WI38 (cell line): ENCODE results near the gene SSNA1.

Source experiments
- H3K4me3 ChIP-seq: 2 replicates; pipeline ENCODE4 v1.5.1; 2011; ENCODE audit warnings: low read depth, mild to moderate bottlenecking, control low read depth, low read length
- TF ChIP-seq, protein P1 (sequence below): IDR thresholded peaks from 2 replicates; pipeline ENCODE4 v1.5.1; 2012; ENCODE audit warnings: low read depth, mild to moderate bottlenecking, control low read depth, low read length

SSNA1 gene

DNA sequence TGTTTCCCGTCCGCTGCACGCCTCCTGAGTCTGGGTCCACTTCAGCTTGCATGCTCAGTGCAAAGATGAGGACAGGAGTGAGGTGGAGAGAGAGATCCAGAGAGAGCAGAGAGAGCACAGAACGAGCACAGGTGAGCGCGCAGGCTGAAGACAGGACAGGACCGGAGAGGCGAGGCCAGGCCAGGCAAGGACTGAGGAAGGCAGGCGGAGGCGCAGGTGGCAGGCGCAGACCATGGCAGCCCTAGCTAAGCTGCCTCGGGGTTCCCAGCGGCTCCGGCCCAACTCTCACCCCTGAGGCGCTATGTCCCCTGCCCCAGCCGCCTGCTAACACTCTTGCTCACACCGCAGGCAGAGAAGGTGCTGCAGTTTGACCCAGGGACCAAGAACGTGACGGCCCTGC, 39.8 kb upstream of the SSNA1 start:
- H3K4me3 ChIP-seq, result no peak overlapping the region
- TF ChIP-seq, protein P1, sequence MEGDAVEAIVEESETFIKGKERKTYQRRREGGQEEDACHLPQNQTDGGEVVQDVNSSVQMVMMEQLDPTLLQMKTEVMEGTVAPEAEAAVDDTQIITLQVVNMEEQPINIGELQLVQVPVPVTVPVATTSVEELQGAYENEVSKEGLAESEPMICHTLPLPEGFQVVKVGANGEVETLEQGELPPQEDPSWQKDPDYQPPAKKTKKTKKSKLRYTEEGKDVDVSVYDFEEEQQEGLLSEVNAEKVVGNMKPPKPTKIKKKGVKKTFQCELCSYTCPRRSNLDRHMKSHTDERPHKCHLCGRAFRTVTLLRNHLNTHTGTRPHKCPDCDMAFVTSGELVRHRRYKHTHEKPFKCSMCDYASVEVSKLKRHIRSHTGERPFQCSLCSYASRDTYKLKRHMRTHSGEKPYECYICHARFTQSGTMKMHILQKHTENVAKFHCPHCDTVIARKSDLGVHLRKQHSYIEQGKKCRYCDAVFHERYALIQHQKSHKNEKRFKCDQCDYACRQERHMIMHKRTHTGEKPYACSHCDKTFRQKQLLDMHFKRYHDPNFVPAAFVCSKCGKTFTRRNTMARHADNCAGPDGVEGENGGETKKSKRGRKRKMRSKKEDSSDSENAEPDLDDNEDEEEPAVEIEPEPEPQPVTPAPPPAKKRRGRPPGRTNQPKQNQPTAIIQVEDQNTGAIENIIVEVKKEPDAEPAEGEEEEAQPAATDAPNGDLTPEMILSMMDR, result no peak

DNA sequence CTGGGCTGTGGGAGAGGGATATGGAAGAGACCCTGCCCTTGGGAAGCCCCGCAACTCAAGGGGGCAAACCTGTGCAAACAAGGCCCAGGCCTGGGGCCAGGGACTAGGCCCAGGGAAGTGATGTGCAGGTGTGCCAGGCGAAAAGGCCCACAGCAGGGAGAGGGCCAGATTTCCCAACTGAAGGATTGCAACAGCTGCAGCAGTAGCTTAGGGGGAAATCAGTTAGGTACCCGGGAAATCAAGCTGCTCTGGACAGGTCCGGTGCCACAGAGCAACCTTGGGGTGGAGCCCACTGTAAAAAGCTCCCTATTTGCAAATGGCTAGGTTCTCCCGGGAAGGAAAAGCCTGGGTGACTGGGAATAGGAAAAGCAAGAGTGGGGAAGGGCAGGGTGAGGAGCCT, 39.1 kb upstream of the SSNA1 start:
- no peak overlapping the region for H3K4me3 ChIP-seq
- TF ChIP-seq, protein P1, result no peak

DNA sequence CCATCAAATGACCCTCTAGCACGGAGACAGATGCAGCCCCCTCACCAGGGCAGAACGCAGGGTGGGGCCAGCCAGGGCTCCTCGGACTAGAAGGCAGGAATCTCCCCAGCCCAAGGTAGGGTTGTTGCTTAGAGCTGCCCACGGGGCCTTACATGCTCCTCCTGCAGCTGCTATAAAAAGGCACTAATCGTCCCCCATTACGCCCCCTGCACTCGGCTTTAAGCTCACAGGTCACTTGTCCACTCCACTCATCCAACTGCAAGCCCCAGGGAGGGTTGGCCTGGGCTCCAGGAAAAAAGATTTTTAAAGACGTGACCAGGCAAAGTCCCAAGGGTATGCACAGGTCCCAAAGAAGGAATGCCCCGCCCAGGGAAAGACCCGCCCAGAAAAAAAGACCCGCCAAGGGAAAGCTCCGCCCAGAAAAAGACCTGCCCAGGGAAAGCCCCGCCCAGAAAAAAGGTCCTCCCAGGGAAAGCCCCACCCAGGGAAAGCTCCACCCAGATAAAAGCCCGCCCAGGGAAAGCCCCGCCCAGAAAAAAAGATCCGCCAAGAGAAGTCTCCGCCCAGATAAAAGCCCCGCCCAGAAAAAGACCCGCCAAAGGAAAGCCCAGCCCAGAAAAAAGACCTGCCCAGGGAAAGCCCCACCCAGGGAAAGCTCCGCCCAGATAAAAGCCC, 38.4 kb upstream of the SSNA1 start:
- H3K4me3 ChIP-seq, result no peak overlapping the region
- TF ChIP-seq, protein P1, result no peak

DNA sequence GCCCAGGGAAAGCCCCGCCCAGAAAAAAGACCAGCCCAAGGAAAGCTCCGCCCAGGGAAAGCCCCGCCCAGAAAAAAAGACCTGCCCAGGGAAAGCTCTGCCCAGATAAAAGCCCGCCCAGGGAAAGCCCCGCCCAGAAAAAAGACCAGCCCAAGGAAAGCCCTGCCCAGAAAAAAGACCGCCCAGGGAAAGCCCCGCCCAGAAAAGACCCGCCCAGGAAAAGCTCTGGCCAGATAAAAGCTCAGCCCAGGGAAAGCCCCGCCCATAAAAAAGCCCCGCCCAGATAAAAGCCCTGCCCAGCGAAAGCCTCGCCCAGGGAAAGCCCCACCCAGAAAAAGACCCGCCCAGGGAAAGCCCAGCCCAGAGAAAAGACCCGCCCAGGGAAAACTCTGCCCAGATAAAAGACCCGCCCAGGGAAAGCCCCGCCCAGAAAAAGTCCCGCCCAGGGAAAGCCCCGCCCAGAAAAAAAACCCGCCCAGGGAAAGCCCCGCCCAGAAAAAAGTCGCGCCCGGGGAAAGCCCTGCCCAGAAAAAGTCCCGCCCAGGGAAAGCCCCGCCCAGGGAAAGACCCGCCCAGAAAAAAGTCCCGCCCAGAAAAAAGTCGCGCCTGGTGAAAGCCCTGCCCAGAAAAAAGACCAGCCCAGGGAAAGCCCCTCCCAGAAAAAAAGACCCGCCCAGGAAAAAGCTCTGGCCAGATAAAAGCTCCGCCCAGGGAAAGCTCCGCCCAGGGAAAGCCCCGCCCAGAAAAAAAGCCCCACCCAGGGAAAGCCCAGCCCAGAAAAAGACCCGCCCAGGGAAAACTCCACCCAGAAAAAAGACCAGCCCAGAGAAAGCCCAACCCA, 37.6 kb upstream of the SSNA1 start:
- TF ChIP-seq, protein P1, result no peak
- no peak overlapping the region for H3K4me3 ChIP-seq

DNA sequence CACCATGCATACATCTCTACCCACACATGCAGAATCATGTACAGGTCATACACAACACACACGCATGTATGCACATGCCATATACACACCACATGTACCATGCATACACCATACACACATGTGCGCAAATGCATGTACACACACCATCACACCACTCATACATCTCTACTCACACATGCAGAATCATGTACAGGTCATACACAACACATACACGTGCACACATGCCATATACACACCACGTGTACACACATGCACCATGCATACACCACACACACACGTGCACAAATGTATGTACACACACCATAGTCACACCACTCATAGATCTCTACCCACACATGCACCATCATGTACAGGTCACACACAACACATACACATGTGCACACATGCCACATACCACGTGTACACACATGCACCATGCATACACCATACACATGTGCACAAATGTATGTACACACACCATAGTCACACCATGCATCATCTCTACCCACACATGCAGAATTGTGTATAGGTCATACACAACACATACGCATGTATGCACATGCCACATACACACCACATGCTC, 35.6 kb upstream of the SSNA1 start:
- H3K4me3 ChIP-seq, result no peak overlapping the region

DNA sequence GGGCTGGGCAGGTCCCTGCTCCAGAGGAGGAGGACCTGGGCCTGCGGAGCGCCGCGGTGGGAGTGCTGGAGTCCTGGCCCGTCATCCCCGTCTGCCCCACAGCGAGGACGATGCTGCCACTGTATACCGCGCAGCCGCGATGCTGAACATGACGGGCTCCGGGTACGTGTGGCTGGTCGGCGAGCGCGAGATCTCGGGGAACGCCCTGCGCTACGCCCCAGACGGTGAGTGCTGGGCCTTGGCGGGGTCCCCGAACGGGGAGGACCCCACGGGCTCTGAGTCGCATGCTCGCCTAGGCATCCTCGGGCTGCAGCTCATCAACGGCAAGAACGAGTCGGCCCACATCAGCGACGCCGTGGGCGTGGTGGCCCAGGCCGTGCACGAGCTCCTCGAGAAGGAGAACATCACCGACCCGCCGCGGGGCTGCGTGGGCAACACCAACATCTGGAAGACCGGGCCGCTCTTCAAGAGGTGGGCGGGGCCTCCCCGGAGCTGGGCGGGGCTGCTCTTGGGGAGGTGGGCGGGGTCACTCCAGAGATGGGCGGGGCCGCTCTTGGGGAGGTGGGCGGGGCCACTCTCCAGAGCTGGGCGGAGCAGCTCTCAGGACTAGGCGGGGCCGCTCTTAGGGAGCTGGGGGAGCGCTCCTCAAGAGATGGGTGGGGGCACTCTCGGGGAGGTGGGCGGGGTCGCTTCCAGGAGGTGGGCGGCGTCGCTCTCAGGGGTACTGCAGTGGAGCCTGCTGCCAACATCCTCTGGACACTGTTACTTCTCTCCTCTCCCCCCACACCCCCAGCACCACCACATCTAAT, 31.7 kb upstream of the SSNA1 start:
- TF ChIP-seq, protein P1, result no peak
- H3K4me3 ChIP-seq, result no peak overlapping the region

More for the DNA sequence above, 35.6 kb upstream of the SSNA1 start:
- TF ChIP-seq, protein P1, result no peak
